Fibroblast of villous mesenchyme (primary cell): Measurements from ENCODE around the gene MAB21L4. TPM values are rescaled to one million over a fixed set of nuclear protein-coding genes. Genes with fewer than 3 reads are reported as not detected.
A peak's percentile ranks its signal among the peaks of the same experiment; 100 is the strongest.

Experiments
- DNase-seq: peaks from one replicate; pipeline ENCODE4 v3.0.0-alpha.2; 2010; ENCODE audit warnings: low read depth
- H3K4me3 ChIP-seq: 2 replicates; pipeline ENCODE4 v1.5.1; 2011; ENCODE audit warnings: low read depth, mild to moderate bottlenecking, low read length
- CTCF ChIP-seq: IDR thresholded peaks from 2 replicates; pipeline ENCODE4 v1.5.1; 2012; ENCODE audit warnings: low read depth, mild to moderate bottlenecking, low read length; ENCODE audit not compliant: insufficient read depth
- total RNA-seq: library from RNA; depleted of rRNA; stranded (reverse); fragments of >200 nt; gene quantifications from 2 replicates; pipeline ENCODE4 v1.2.3, GENCODE V29; 2012

MAB21L4 gene
- total RNA-seq, 1 donor: not detected

DNA sequence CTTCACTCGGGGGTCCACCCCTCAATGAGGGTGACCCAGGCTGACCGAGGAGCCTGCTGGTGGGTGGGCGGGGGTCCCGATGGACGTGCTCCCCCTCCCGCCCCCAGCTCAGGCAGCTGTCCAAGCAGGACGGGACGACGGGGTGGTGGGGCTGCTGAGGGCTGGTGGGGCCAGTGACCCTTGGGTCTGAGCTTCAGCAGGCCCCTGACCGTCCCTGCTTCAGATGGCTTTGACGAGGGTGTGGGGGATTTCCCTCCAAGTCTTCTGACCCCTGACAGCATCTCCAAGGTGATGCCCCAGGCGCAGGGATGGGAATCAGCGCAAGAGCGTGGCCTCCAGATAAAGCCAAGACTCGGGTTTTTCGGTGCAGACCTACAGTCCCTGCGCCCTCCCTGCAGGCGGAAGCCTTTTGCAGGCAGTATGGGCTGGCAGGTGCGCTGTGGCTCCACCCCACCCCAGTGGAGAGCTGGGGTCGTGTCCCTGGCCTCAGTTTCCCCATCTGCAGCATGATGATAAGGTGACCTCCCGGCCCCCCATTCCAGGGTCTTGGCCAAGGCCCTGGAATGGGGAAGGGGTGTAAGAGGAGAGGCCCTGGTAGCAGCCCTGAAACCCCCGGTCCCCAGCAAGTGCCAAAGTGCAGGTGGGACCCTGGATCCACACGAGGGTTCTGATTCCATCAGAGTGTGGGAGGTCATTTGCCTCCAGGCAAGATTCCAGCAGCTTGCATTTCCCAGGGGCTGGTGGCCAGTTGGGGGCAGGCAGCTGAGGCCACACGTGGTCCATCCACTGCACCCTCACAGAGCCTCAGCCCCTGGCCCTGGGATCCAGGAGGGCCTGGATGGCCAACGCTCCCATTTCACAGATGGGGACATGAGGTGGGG is 18.9 kb upstream of the MAB21L4 start:
- TF ChIP-seq CTCF: no peak
- H3K4me3 ChIP-seq: no peak overlapping the region
- DNase-seq: no peak

- peak; percentile 45 for DNase-seq
- no peak overlapping the region for H3K4me3 ChIP-seq
- TF ChIP-seq CTCF: peak; percentile 85
Observed at GRCh38 chr2:240913810-240914644, 18.1 kb upstream of the MAB21L4 start.

GRCh38 chr2:240912878-240913809 is 17.2 kb upstream of the MAB21L4 start:
- no peak for DNase-seq
- H3K4me3 ChIP-seq: no peak overlapping the region
- TF ChIP-seq CTCF: no peak

- TF ChIP-seq CTCF: no peak
- DNase-seq: no peak
- H3K4me3 ChIP-seq: no peak overlapping the region
Observed at GRCh38 chr2:240911641-240912265, 15.8 kb upstream of the MAB21L4 start.

DNA sequence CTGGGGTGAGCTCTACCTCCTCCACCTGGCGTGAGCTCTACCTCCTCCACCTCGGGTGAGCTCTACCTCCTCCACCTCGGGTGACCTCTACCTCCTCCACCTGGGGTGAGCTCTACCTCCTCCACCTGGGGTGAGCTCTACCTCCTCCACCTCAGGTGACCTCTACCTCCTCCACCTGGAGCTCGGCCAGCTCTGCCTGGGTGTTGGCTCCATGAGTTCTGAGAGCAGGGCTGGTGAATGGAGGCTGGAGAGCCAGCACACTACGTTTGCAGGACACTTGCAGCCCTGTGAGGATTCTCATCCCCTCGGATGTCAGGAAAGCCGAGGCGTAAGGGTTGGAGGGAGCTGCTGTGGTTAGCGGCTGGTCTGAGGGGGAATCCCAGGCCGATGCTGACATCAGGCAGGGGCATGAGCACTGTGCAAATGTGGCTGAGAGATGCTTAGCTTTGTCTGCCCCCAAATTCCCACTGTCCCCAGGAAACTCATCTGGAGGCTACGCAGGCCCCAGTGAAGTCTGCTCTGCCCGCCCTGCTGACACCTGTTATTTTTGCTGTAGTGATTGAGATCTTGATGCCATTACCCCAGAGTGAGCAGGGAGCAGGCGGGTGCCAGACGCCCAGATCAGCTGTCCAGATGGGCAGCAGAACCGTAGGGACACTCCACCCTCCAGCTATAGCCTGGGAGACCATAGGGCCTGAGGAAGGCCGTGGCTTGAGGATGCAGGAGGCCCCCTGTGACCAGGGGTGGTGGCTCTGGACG is 13.4 kb upstream of the MAB21L4 start:
- H3K4me3 ChIP-seq: no peak overlapping the region
- DNase-seq: no peak
- TF ChIP-seq CTCF: no peak
